HepG2 (cell line): ENCODE data around the gene MTOR. TPM values are rescaled to one million over a fixed set of nuclear protein-coding genes. Genes with fewer than 3 reads are reported as not detected.

ENCODE experiments used
- DR1 ChIP-seq: sonication (generic); formaldehyde crosslinking; IDR thresholded peaks from 2 replicates; pipeline ENCODE4 v1.8.0; 2021; ENCODE audit warnings: mild to moderate bottlenecking, missing genetic modification reagents, inconsistent platforms
- FOXC1 ChIP-seq: sonication (generic); formaldehyde crosslinking; IDR thresholded peaks from 2 replicates; pipeline ENCODE4 v1.8.0; 2022; ENCODE audit warnings: mild to moderate bottlenecking, missing genetic modification reagents, borderline replicate concordance
- GATAD1 ChIP-seq: IDR thresholded peaks from 2 replicates; pipeline ENCODE4 v1.6.1; 2016; ENCODE audit warnings: missing genetic modification reagents, missing compliant biosample characterization
- ISL2 ChIP-seq: sonication (generic); formaldehyde crosslinking; IDR thresholded peaks from 2 replicates; pipeline ENCODE4 v1.5.0; 2020; ENCODE audit warnings: missing genetic modification reagents
- LBX2 ChIP-seq: sonication (generic); formaldehyde crosslinking; IDR thresholded peaks from 2 replicates; pipeline ENCODE4 v1.5.0; 2020; ENCODE audit warnings: missing genetic modification reagents, mild to moderate bottlenecking, borderline replicate concordance
- LCORL ChIP-seq, 2 experiments: fragments of 450-650 bp in 1 of 2; sonication (generic) in 1 of 2; formaldehyde crosslinking in 1 of 2; IDR thresholded peaks; 2 replicates each; pipeline versions ENCODE4 v1.5.0 to v1.6.1; 2017 to 2020; ENCODE audit warnings: antibody characterized with exemption in 1 of 2, missing genetic modification reagents in 1 of 2
- MTF1 ChIP-seq: sonication (generic); formaldehyde crosslinking; IDR thresholded peaks from 2 replicates; pipeline ENCODE4 v1.5.0; 2020; ENCODE audit warnings: missing genetic modification reagents
- MYNN ChIP-seq: sonication (generic); formaldehyde crosslinking; IDR thresholded peaks from 2 replicates; pipeline ENCODE4 v1.4.0; 2020; ENCODE audit warnings: mild to moderate bottlenecking, low read depth, missing genetic modification reagents
- SNAPC2 ChIP-seq: sonication (generic); formaldehyde crosslinking; IDR thresholded peaks from 2 replicates; pipeline ENCODE4 v1.8.1; 2022; ENCODE audit warnings: mild to moderate bottlenecking, missing genetic modification reagents
- TAF15 ChIP-seq: fragments of 200-400 bp; formaldehyde crosslinking; IDR thresholded peaks from one replicate; pipeline ENCODE4 v1.6.1; 2018; ENCODE audit warnings: mild to moderate bottlenecking, low read depth, low read length; ENCODE audit not compliant: poor library complexity, severe bottlenecking
- TEF ChIP-seq: sonication (generic); formaldehyde crosslinking; IDR thresholded peaks from 2 replicates; pipeline ENCODE4 v1.5.0; 2020; ENCODE audit warnings: missing genetic modification reagents
- THYN1 ChIP-seq: sonication (generic); formaldehyde crosslinking; IDR thresholded peaks from 2 replicates; pipeline ENCODE4 v1.8.1; 2023; ENCODE audit warnings: low read depth, mild to moderate bottlenecking, moderate library complexity, missing genetic modification reagents, borderline replicate concordance
- ZFY ChIP-seq: sonication (generic); formaldehyde crosslinking; IDR thresholded peaks from 2 replicates; pipeline ENCODE4 v1.4.0; 2020; ENCODE audit warnings: missing genetic modification reagents
- ZKSCAN8 ChIP-seq: IDR thresholded peaks from 2 replicates; pipeline ENCODE4 v1.6.1; 2016; ENCODE audit warnings: borderline replicate concordance, missing genetic modification reagents, missing compliant biosample characterization
- ZNF10 ChIP-seq: sonication (generic); formaldehyde crosslinking; IDR thresholded peaks from 2 replicates; pipeline ENCODE4 v1.4.0; 2020; ENCODE audit warnings: mild to moderate bottlenecking, low read depth, missing genetic modification reagents, borderline replicate concordance
- ZNF564 ChIP-seq: sonication (generic); formaldehyde crosslinking; IDR thresholded peaks from 2 replicates; pipeline ENCODE4 v1.8.1; 2023; ENCODE audit warnings: mild to moderate bottlenecking, missing genetic modification reagents
- ZNF576 ChIP-seq: sonication (generic); formaldehyde crosslinking; IDR thresholded peaks from 2 replicates; pipeline ENCODE4 v1.4.0; 2020; ENCODE audit warnings: mild to moderate bottlenecking, missing genetic modification reagents
- ZNF639 ChIP-seq: conservative IDR thresholded peaks from 2 replicates; pipeline ENCODE4 v1.6.1; 2018; ENCODE audit warnings: missing genetic modification reagents
- ZNF773 ChIP-seq: sonication (generic); formaldehyde crosslinking; IDR thresholded peaks from 2 replicates; pipeline ENCODE4 v1.4.0; 2020; ENCODE audit warnings: missing genetic modification reagents, borderline replicate concordance
- ZNF83 ChIP-seq: sonication (generic); formaldehyde crosslinking; IDR thresholded peaks from 2 replicates; pipeline ENCODE4 v1.4.0; 2020; ENCODE audit warnings: missing genetic modification reagents, mild to moderate bottlenecking, borderline replicate concordance
- polyA plus RNA-seq, 8 experiments: library from polyadenylated mRNA; depleted of rRNA in 3 of 8; stranded (reverse) in 7 of 8; unstranded in 1 of 8; fragments of >200 nt; fragmentation: Illumina TruSeq in 4 of 8; extraction: Trizol in 4 of 8; gene quantifications; 2 replicates each; pipeline versions ENCODE4 v1.2.1 to v1.2.3, GENCODE V29; 2011 to 2016; ENCODE audit warnings: low read depth in 4 of 8, missing spikeins in 1 of 8, mixed read lengths in 1 of 8; ENCODE audit not compliant: insufficient read depth in 1 of 8
- total RNA-seq, 5 experiments: library from RNA; depleted of rRNA; stranded (reverse); fragments of >200 nt; fragmentation: Illumina TruSeq; extraction: Trizol; gene quantifications; 2 replicates each; pipeline ENCODE4 v1.2.3, GENCODE V29; 2016; ENCODE audit warnings: low read depth in 1 of 5
- TF ChIP-seq, protein P1 (sequence below): sonication (generic); formaldehyde crosslinking; IDR thresholded peaks from 2 replicates; pipeline ENCODE4 v1.8.1; 2023; ENCODE audit warnings: mild to moderate bottlenecking, inconsistent platforms, moderate library complexity, missing genetic modification reagents, borderline replicate concordance
- TF ChIP-seq, protein P2 (sequence below): sonication (generic); formaldehyde crosslinking; IDR thresholded peaks from 2 replicates; pipeline ENCODE4 v1.4.0; 2020; ENCODE audit warnings: mild to moderate bottlenecking, missing genetic modification reagents

Gene MTOR
- total and polyA plus RNA-seq, 2 of the 13 experiments (the other 11 are each of a cell fraction or from before 2014, with no cell fraction given) = 24.6 to 34.6 TPM

DNA sequence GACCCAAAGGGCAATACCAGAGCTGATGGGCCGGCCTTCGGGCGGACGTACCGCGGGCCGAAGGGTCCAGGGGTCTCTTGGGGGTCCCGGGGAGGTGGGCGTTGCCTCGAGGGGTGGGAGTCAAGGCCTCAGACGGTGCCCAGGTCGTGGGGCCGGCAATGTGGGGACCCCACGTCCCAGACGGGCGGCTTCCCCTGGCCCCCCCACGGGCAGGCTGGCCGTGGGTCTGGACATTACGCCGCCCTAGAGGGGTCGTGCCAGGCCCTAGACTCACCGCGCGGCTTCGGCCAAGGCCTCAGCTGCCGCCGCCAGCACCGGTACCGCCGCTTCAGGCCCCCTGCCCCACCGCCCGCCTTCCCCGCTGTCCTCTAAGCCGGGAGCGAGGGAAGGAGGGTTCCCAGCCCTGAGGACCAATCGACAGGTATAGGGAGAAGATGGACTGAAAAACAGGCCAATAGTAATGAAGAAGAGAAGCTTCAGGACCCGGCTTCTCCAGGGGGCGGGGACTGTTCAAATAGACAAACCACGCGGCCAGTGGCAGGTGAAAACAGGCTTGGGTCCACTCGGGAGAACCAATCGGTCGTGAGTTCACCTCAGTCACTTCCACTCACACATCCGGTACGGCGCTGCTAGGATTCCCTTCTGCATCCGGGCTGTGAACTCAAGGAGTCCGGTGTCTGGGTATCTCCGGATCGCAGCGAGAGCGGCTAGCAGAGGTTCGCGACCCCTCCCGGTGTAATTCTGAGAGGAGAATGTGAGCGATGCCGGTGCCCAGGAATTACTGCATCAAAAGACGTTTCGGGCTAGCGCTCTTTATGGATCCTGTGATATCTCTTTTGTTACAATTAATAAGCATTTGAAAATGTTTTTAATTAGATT lies at the start of gene MTOR (continued):
- TF ChIP-seq ZNF10 (CRISPR knock-in tag) = no peak
- no peak for TF ChIP-seq LCORL (IDR thresholded peaks at IDR 0.05)
- no peak; the same call in 1 of the 2 replicates for TF ChIP-seq LCORL (CRISPR knock-in tag; IDR thresholded peaks at IDR 0.05)
- TF ChIP-seq ZKSCAN8 (CRISPR knock-in tag) = peak; percentile 86
- peak; percentile 44; the same call in 1 of the 2 replicates for TF ChIP-seq MYNN (CRISPR knock-in tag)
- 0 out of 2 replicates have a peak, but pooled peaks have one; percentile 51 for TF ChIP-seq FOXC1 (CRISPR knock-in tag)
- TF ChIP-seq DR1 (CRISPR knock-in tag) = 0 out of 2 replicates have a peak, but pooled peaks have one; percentile 26
- no peak for TF ChIP-seq ISL2 (CRISPR knock-in tag)
- no peak for TF ChIP-seq ZNF564 (CRISPR knock-in tag)
- TF ChIP-seq TEF = no peak
- TF ChIP-seq, protein P1, sequence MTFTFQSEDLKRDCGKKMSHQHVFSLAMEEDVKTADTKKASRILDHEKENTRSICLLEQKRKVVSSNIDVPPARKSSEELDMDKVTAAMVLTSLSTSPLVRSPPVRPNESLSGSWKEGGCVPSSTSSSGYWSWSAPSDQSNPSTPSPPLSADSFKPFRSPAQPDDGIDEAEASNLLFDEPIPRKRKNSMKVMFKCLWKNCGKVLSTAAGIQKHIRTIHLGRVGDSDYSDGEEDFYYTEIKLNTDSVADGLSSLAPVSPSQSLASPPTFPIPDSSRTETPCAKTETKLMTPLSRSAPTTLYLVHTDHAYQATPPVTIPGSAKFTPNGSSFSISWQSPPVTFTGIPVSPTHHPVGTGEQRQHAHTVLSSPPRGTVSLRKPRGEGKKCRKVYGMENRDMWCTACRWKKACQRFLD (CRISPR knock-in tag) = no peak
- no peak for TF ChIP-seq ZNF773
- TF ChIP-seq ZNF83 (CRISPR knock-in tag) = no peak
- TF ChIP-seq, protein P2, sequence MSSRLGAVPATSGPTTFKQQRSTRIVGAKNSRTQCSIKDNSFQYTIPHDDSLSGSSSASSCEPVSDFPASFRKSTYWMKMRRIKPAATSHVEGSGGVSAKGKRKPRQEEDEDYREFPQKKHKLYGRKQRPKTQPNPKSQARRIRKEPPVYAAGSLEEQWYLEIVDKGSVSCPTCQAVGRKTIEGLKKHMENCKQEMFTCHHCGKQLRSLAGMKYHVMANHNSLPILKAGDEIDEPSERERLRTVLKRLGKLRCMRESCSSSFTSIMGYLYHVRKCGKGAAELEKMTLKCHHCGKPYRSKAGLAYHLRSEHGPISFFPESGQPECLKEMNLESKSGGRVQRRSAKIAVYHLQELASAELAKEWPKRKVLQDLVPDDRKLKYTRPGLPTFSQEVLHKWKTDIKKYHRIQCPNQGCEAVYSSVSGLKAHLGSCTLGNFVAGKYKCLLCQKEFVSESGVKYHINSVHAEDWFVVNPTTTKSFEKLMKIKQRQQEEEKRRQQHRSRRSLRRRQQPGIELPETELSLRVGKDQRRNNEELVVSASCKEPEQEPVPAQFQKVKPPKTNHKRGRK (CRISPR knock-in tag) = no peak
- no peak for TF ChIP-seq SNAPC2 (CRISPR knock-in tag)
- peak; percentile 67 for TF ChIP-seq ZFY (CRISPR knock-in tag)
- no peak for TF ChIP-seq THYN1 (CRISPR knock-in tag)
- no peak for TF ChIP-seq TAF15
- TF ChIP-seq LBX2 (CRISPR knock-in tag) = no peak
- TF ChIP-seq ZNF639 (CRISPR knock-in tag) = peak; percentile 95
- TF ChIP-seq ZNF576 (CRISPR knock-in tag) = no peak
- TF ChIP-seq MTF1 (CRISPR knock-in tag) = no peak
- TF ChIP-seq GATAD1 = peak; percentile 97
